Suprapubic skin (tissue), 4 donors: ENCODE measurements around the gene TAC3. TPM values are rescaled to one million over a fixed set of nuclear protein-coding genes. Genes with fewer than 3 reads are reported as not detected.
"Not testable (repeated sequence)": the region's sequence is repeated elsewhere in the genome, so short reads cannot be mapped to it uniquely, and the experiment has no call there.

ENCODE experiments used
- DNase-seq, 2 donors: peaks; one replicate each; pipeline ENCODE4 v3.0.0-alpha.2; 2019; ENCODE audit warnings: low spot score in 2 of 2
- H3K27ac ChIP-seq: fragments of 200-600 bp; sonication (generic); one replicate; pipeline ENCODE4 v1.5.1; 2019
- H3K27me3 ChIP-seq: fragments of 200-600 bp; sonication (generic); one replicate; pipeline ENCODE4 v1.5.1; 2019
- H3K36me3 ChIP-seq: fragments of 200-600 bp; sonication (generic); one replicate; pipeline ENCODE4 v1.5.1; 2019
- H3K4me1 ChIP-seq: fragments of 200-600 bp; sonication (generic); one replicate; pipeline ENCODE4 v1.5.1; 2019
- H3K4me3 ChIP-seq: fragments of 200-600 bp; sonication (generic); one replicate; pipeline ENCODE4 v1.5.1; 2019; ENCODE audit warnings: mild to moderate bottlenecking
- H3K9me3 ChIP-seq: fragments of 200-600 bp; sonication (generic); one replicate; pipeline ENCODE4 v1.5.1; 2019
- WGBS: methylation state at CpG from one replicate; pipeline ENCODE4 v1.1.5; 2018; 5-methylcytosine and 5-hydroxymethylcytosine counted together
- total RNA-seq, 4 donors: library from RNA; depleted of rRNA; stranded (reverse); fragments of >200 nt; gene quantifications; one replicate each; pipeline ENCODE4 v1.1.0, GENCODE V29; 2016

TAC3 gene
- total RNA-seq, 4 donors from 2014 or later: not detected

DNA sequence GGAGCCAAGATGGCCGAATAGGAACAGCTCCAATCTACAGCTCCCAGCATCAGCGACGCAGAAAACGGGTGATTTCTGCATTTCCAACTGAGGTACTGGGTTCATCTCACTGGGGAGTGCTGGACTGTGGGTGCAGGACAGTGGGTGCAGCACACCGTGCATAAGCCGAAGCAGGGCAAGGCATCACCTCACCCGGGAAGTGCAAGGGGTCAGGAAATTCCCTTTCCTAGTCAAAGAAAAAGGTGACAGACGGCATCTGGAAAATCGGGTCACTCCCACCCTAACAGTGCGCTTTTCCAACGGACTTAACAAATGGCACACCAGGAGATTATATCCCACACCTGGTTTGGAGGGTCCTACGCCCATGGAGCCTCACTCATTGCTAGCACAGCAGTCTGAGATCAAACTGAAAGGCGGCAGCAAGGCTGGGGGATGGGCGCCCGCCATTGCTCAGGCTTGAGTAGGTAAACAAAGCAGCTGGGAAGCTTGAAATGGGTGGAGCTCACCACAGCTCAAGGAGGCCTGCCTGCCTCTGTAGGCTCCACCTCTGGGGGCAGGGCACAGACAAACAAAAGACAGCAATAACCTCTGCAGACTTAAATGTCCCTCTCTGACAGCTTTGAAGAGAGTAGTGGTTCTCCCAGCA lies 50.2 kb downstream of the TAC3 start:
- H3K36me3 ChIP-seq, H3K27ac ChIP-seq, H3K4me1 ChIP-seq, H3K4me3 ChIP-seq, H3K9me3 ChIP-seq, H3K27me3 ChIP-seq: not testable (repeated sequence)
- peak in 1 of 2 donors; percentile 56 for DNase-seq
- WGBS: 98% methylated on average over 13 of the region's 15 CpGs

DNA sequence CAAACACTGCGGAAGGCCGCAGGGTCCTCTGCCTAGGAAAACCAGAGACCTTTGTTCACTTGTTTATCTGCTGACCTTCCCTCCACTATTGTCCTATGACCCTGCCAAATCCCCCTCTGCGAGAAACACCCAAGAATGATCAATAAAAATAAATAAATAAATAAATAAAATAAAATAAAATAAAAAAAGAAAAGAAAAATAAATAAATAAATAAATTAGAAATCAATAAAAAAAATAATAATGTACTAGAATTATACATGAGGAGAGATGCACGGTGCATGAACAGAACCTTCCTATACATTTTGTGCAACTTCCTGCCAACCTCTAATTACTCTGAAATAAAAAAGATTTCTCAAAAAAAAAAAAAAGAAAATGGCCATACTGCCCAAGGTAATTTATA lies 51.2 kb downstream of the TAC3 start:
- not testable (repeated sequence) for H3K36me3 ChIP-seq, H3K27ac ChIP-seq, H3K9me3 ChIP-seq, H3K27me3 ChIP-seq, H3K4me3 ChIP-seq, H3K4me1 ChIP-seq, DNase-seq
- WGBS: 98% methylated on average over 4 of the region's 4 CpGs

- H3K27ac ChIP-seq, H3K4me1 ChIP-seq, H3K9me3 ChIP-seq, DNase-seq, H3K36me3 ChIP-seq, H3K27me3 ChIP-seq, H3K4me3 ChIP-seq: not testable (repeated sequence)
- no CpG with 5 or more reads among the region's 27 CpGs for WGBS
These were observed 52.8 kb downstream of the TAC3 start for GRCh38 chr12:56963557-56963956.

DNA sequence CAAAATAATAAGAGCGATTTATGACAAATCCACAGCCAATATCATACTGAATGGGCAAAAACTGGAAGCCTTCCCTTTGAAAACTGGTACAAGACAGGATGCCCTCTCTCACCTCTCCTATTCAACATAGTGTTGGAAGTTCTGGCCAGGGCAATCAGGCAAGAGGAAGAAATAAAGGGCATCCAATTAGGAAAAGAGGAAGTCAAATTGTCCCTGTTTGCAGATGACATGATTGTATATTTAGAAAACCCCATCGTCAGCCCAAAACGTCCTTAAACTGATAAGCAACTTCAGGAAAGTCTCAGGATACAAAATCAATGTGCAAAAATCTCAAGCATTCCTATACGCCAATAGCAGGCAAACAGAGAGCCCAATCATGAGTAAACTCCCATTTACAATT lies 54.1 kb downstream of the TAC3 start:
- 76% methylated on average over 4 of the region's 4 CpGs for WGBS
- not testable (repeated sequence) for H3K4me1 ChIP-seq, H3K36me3 ChIP-seq, DNase-seq, H3K4me3 ChIP-seq, H3K27me3 ChIP-seq, H3K27ac ChIP-seq, H3K9me3 ChIP-seq

Other genes with a start within 250 kb of the TAC3 start
- 10 to 100 TPM in 3 of 4 donors, 1 to 10 TPM in 1; 6.2 to 75.6 (median 51.1) TPM for gene SDR9C7, start 82.1 kb downstream of the TAC3 start, total RNA-seq
- gene RDH16, start 58.9 kb downstream of the TAC3 start, total RNA-seq: 1 to 10 TPM in 3 of 4 donors, under 1 TPM in 1; 0.65 to 2.4 (median 1.8) TPM
- 10 to 100 TPM in 2 of 4 donors, 1 to 10 TPM in 2; 6.6 to 12.1 (median 10.1) TPM for gene ZBTB39, start 10.0 kb downstream of the TAC3 start, total RNA-seq
- 1 to 10 TPM in 1 of 4 donors, under 1 TPM in 3; 0.16 to 2.3 (median 0.58) TPM for gene MYO1A, start 33.6 kb upstream of the TAC3 start, total RNA-seq
- 10 to 100 TPM in 2 of 4 donors, 1 to 10 TPM in 2; 6.5 to 31.2 (median 9.5) TPM for gene NEMP1, start 62.3 kb upstream of the TAC3 start, total RNA-seq
- 10 to 100 TPM; 28.2 to 52.5 (median 36.9) TPM for gene NAB2, start 72.6 kb upstream of the TAC3 start, total RNA-seq
- 100 to 1,000 TPM; 140 to 348 (median 183) TPM for gene STAT6, start 94.8 kb upstream of the TAC3 start, total RNA-seq
- gene LRP1, start 112.0 kb upstream of the TAC3 start, total RNA-seq: 100 to 1,000 TPM in 2 of 4 donors, 10 to 100 TPM in 2; 83.1 to 149 (median 106) TPM
- gene LRP1-AS, start 131.1 kb upstream of the TAC3 start, total RNA-seq: not detected
- 10 to 100 TPM in 3 of 4 donors, 1 to 10 TPM in 1; 7.1 to 26.0 (median 18.3) TPM for gene NXPH4, start 200.3 kb upstream of the TAC3 start, total RNA-seq
- 10 to 100 TPM; 53.5 to 87.2 (median 70.3) TPM for gene SHMT2, start 213.2 kb upstream of the TAC3 start, total RNA-seq
- gene STAC3, start 234.7 kb upstream of the TAC3 start, total RNA-seq: 1 to 10 TPM; 1.7 to 3.0 (median 2.1) TPM